ENCODE results near the gene KRTAP5-6. TPM values are rescaled to one million over a fixed set of nuclear protein-coding genes. Genes with fewer than 3 reads are reported as not detected.

The KRTAP5-6 gene
- total RNA-seq, 1 donor from 2014 or later: not detected

GRCh38 chr11:1745701-1746320, 48.8 kb downstream of the KRTAP5-6 start:
- Mint-ChIP-seq H3K4me1 (ENCODE audit: low read depth) (peaks cover 9% of the 10 kb centered on the region), H3K27ac (no peak overlapping the region), H3K36me3 (ENCODE audit: insufficient read depth) (no peaks in the 10 kb centered on the region), H3K4me3 (ENCODE audit: low read depth) (no peak overlapping the region), H3K27me3 (peaks cover 35% of the 10 kb centered on the region), H3K9me3 (ENCODE audit: low read depth) (peaks cover 4% of the 10 kb centered on the region)
- DNase-seq (ENCODE audit: low spot score, unreplicated experiment): no peak
- TF ChIP-seq, protein P1, sequence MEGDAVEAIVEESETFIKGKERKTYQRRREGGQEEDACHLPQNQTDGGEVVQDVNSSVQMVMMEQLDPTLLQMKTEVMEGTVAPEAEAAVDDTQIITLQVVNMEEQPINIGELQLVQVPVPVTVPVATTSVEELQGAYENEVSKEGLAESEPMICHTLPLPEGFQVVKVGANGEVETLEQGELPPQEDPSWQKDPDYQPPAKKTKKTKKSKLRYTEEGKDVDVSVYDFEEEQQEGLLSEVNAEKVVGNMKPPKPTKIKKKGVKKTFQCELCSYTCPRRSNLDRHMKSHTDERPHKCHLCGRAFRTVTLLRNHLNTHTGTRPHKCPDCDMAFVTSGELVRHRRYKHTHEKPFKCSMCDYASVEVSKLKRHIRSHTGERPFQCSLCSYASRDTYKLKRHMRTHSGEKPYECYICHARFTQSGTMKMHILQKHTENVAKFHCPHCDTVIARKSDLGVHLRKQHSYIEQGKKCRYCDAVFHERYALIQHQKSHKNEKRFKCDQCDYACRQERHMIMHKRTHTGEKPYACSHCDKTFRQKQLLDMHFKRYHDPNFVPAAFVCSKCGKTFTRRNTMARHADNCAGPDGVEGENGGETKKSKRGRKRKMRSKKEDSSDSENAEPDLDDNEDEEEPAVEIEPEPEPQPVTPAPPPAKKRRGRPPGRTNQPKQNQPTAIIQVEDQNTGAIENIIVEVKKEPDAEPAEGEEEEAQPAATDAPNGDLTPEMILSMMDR (IDR thresholded peaks at IDR 0.05; ENCODE audit: unreplicated experiment): no peak

DNA sequence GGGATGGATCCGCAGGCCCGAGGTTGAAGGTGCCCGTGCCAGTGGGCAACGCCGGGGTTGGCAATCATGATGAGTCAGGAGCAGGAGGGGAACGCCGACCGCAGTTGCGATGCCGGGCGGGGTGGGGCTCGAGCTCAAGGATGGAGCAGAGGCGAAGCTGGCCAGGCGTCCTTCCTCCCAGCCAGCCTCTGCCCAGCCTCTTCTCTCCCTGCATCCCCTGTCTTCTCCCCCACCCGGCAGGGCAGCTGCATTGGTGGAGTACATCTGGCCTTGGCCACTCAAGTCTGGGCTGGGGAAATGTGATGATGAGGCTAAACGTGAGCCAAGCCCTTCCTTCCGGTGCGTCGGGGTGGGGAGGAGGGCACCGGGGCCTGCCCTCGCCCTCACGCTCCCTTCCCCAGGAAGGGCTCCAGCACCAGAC, 49.5 kb downstream of the KRTAP5-6 start:
- peaks cover 35% of the 10 kb centered on the region for H3K27me3 Mint-ChIP-seq
- TF ChIP-seq, protein P1 (IDR thresholded peaks at IDR 0.05; ENCODE audit: unreplicated experiment): no peak
- H3K4me3 Mint-ChIP-seq (ENCODE audit: low read depth): no peak overlapping the region
- H3K9me3 Mint-ChIP-seq (ENCODE audit: low read depth): peaks cover 4% of the 10 kb centered on the region
- H3K27ac Mint-ChIP-seq: no peak overlapping the region
- DNase-seq (ENCODE audit: low spot score, unreplicated experiment): no peak
- H3K36me3 Mint-ChIP-seq (ENCODE audit: insufficient read depth): no peaks in the 10 kb centered on the region
- H3K4me1 Mint-ChIP-seq (ENCODE audit: low read depth): peaks cover 9% of the 10 kb centered on the region

DNA sequence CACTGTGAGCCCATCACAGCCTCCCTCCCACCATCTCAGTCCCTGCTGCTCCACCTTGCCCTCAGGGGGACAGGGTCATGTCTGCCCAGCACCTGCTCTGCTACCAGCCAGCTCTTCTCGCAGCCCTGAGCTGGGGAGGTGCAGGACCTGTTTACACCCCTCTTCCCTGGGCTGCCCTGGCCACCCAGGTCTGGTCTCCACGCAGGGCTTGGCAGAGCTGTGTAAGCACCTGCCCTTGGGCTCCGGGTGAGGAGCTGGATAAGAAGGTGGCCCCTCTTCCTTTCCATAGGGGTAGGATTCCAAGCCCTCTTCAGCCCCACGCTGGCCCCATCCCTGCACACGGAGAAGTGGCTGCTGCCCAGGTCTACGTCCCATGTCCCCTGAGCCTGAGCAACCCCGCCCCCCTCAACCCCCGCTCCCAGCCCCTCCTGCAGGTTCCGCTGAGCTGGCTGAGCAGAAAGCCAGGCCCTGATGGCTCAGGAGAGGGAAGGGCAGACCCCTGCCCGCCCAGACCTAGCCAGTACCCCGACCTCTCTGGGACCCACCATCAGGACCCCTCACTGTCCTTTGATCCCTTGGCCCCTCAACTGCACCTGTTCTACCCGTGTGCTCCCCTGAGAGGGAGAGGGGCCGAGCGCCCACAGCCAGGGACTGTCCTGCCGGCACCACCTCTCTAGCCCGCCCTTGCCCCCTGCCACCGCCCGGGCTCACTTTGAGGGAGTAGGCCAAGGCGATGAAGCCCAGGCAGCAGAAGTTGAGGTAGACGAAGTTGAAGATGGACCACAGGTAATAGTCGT, 50.2 kb downstream of the KRTAP5-6 start:
- Mint-ChIP-seq H3K27ac (no peak overlapping the region), H3K36me3 (ENCODE audit: insufficient read depth) (no peaks in the 10 kb centered on the region), H3K4me1 (ENCODE audit: low read depth) (peaks cover 9% of the 10 kb centered on the region), H3K9me3 (ENCODE audit: low read depth) (peaks cover 4% of the 10 kb centered on the region), H3K4me3 (ENCODE audit: low read depth) (no peak overlapping the region), H3K27me3 (peaks cover 35% of the 10 kb centered on the region)
- no peak for DNase-seq (ENCODE audit: low spot score, unreplicated experiment)
- TF ChIP-seq, protein P1 (IDR thresholded peaks at IDR 0.05; ENCODE audit: unreplicated experiment): no peak

Other genes with a start within 250 kb of the KRTAP5-6 start
- gene MOB2, start 210.4 kb upstream of the KRTAP5-6 start, total RNA-seq: 30.4 and 33.3 TPM in 2 replicates
- gene DUSP8, start 124.9 kb upstream of the KRTAP5-6 start, total RNA-seq: 15.2 and 15.9 TPM in 2 replicates
- not detected in 2 replicates for gene KRTAP5-1, start 111.9 kb upstream of the KRTAP5-6 start, total RNA-seq
- not detected in 2 replicates for gene KRTAP5-2, start 98.9 kb upstream of the KRTAP5-6 start, total RNA-seq
- not detected in 2 replicates for gene KRTAP5-3, start 88.7 kb upstream of the KRTAP5-6 start, total RNA-seq
- gene KRTAP5-4, start 75.1 kb upstream of the KRTAP5-6 start, total RNA-seq: not detected in 2 replicates
- not detected in 2 replicates for gene KRTAP5-5, start 67.4 kb upstream of the KRTAP5-6 start, total RNA-seq
- gene IFITM10, start 53.4 kb downstream of the KRTAP5-6 start, total RNA-seq: 1.2 TPM in 2 replicates
- gene CTSD, start 66.7 kb downstream of the KRTAP5-6 start, total RNA-seq: 158 and 163 TPM in 2 replicates
- gene SYT8, start 137.8 kb downstream of the KRTAP5-6 start, total RNA-seq: 0.69 and 1.5 TPM in 2 replicates
- gene TNNI2, start 141.8 kb downstream of the KRTAP5-6 start, total RNA-seq: 0.55 and 0.69 TPM in 2 replicates
- gene LSP1, start 155.9 kb downstream of the KRTAP5-6 start, total RNA-seq: not detected in 2 replicates
- gene PRR33, start 194.7 kb downstream of the KRTAP5-6 start, total RNA-seq: not detected in 2 replicates
- gene TNNT3, start 222.5 kb downstream of the KRTAP5-6 start, total RNA-seq: 0.38 TPM in 1 of 2 replicates, not detected in the other

Data from progenitor cell of endocrine pancreas (in vitro differentiated cells).